ENCODE results near the gene ZCCHC3. TPM values are rescaled to one million over a fixed set of nuclear protein-coding genes. Genes with fewer than 3 reads are reported as not detected.
A peak's percentile ranks its signal among the peaks of the same experiment; 100 is the strongest.

ZCCHC3 gene
- total RNA-seq, 1 donor from 2014 or later = 15.6 TPM

DNA sequence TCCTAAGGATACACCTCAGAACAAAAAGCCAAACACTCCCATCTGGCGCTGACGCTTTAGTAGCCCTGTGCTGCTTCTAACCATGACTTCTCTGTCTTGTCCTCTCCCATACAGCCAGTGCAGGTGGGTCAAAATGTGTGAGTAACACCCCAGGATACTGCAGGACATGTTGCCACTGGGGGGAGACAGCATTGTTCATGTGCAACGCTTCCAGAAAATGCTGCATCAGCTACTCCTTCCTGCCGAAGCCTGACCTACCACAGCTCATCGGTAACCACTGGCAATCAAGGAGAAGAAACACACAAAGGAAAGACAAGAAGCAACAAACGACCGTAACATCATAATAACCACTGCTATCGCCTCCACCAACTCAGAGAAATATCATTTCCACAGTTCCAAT, 38.4 kb upstream of the ZCCHC3 start:
- Histone ChIP-seq H3K9me3 (no peaks in the 10 kb centered on the region), H3K27me3 (no peaks in the 10 kb centered on the region), H3K4me1 (no peaks in the 10 kb centered on the region), H3K4me3 (no peak overlapping the region), H3K27ac (no peak overlapping the region), H3K36me3 (no peaks in the 10 kb centered on the region)
- TF ChIP-seq, protein P1, sequence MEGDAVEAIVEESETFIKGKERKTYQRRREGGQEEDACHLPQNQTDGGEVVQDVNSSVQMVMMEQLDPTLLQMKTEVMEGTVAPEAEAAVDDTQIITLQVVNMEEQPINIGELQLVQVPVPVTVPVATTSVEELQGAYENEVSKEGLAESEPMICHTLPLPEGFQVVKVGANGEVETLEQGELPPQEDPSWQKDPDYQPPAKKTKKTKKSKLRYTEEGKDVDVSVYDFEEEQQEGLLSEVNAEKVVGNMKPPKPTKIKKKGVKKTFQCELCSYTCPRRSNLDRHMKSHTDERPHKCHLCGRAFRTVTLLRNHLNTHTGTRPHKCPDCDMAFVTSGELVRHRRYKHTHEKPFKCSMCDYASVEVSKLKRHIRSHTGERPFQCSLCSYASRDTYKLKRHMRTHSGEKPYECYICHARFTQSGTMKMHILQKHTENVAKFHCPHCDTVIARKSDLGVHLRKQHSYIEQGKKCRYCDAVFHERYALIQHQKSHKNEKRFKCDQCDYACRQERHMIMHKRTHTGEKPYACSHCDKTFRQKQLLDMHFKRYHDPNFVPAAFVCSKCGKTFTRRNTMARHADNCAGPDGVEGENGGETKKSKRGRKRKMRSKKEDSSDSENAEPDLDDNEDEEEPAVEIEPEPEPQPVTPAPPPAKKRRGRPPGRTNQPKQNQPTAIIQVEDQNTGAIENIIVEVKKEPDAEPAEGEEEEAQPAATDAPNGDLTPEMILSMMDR (IDR thresholded peaks at IDR 0.05) = no peak
- intact Hi-C loops (cut with DNase I) = no loop called here
- no peak for DNase-seq (ENCODE audit: low spot score in 2 of 2)

DNA sequence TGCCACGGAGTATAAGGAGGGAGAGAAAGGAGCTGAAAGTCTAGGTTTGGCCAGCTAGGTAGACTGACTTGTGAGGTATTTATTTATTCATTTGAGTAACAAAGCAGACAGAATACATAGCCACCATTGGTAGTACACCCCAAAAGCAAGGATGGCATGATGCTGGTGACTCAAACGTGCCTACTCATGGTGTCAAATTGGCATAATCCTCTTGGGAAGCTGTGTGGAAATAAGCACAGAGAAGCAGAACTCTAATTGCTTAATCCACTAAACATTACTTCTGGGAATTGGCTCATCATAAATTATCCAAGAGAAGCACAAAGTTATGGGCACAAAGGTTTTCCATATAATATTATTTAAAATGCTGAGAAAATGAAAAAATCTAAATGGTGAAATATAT, 37.4 kb upstream of the ZCCHC3 start:
- no peaks in the 10 kb centered on the region for H3K27me3 ChIP-seq
- H3K27ac ChIP-seq = no peak overlapping the region
- H3K9me3 ChIP-seq = no peaks in the 10 kb centered on the region
- no peaks in the 10 kb centered on the region for H3K4me1 ChIP-seq
- TF ChIP-seq, protein P1 (IDR thresholded peaks at IDR 0.05) = no peak
- no peak for DNase-seq (ENCODE audit: low spot score in 2 of 2)
- intact Hi-C loops (cut with DNase I) = loop anchor here (10.0 kb wide), 1 partner anchor 205 kb away; the partner anchor contains the start of gene TBC1D20
- no peaks in the 10 kb centered on the region for H3K36me3 ChIP-seq
- H3K4me3 ChIP-seq = no peak overlapping the region

DNA sequence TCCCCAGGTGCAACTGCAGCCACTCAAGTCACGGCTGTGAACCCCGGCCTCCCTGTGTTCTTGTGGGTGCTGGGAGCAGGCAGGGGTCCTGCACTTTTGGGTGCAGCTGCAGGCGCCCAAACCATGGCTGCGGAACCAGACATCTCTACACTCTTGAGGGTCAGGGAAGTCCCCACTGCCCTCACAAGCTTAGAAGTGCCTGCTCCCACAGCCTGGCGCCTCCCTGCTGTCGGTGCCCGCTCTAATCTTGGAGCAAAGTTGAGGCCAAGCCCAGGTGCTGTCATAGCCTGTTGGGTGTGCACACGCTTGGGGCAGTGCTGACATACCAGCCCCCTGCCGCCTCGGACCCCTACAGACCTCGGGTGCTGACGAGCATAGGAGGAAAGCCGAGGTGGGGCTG, 33.7 kb upstream of the ZCCHC3 start:
- TF ChIP-seq, protein P1 (IDR thresholded peaks at IDR 0.05) = no peak
- Histone ChIP-seq H3K4me1 (no peaks in the 10 kb centered on the region), H3K36me3 (no peaks in the 10 kb centered on the region), H3K9me3 (no peaks in the 10 kb centered on the region), H3K27ac (no peak overlapping the region), H3K4me3 (no peak overlapping the region), H3K27me3 (no peaks in the 10 kb centered on the region)
- DNase-seq (ENCODE audit: low spot score in 2 of 2) = no peak
- intact Hi-C loops (cut with DNase I) = loop anchor here (10.0 kb wide), 1 partner anchor 201 kb away; the partner anchor contains the start of gene TBC1D20

DNA sequence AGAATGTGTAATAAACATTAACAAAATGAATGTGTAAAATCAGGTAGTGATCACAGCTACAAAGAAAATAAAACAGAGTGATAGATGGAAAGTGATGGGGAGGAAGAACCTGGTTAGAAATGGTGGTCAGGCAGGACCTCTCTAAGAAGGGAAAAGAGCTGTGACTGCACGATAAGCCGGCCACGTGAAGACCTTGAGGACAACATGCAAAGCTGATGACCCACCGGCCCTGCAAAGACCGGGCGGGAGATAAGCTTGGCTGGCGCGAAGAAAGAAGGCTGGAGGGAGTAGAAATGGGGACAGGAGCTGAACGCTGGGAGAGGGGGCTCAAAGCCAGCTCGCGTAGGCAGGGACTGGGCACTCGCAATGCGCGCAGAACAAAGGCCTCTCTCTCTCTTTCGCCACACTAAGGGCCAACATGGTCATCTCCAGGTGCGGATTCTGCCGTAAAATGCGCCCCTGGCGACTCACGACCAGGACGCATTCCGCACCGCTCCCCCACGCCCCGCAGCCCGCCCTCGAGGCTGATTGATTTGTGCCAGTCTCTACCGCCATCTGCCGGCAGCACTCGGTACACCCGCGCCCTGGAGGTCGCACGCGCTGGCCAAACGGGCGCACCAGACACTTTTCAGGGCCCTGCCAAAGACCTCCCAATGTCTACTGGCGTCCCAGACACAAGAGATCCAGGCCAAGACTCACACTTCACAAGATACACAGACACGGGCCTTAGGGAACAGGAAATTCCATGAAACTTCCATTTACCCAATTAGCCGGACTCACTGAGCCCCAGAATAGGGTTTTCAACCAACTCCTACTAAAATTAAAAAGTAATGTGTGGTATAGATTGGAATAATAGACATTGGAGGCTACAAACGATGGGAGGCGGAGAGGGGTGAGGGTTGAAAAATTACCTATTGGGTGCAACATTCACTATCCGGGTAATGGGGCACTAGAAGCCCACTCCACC, 30.5 kb upstream of the ZCCHC3 start:
- Histone ChIP-seq H3K4me1 (no peaks in the 10 kb centered on the region), H3K4me3 (peak overlapping the region; percentile 52 to 69), H3K9me3 (no peaks in the 10 kb centered on the region), H3K36me3 (no peaks in the 10 kb centered on the region), H3K27ac (no peak overlapping the region), H3K27me3 (no peaks in the 10 kb centered on the region)
- intact Hi-C loops (cut with DNase I) = loop anchor here (1.0 to 10.0 kb wide), 3 partner anchors 30 to 198 kb away; partner anchors contain the start of genes TBC1D20 and ZCCHC3
- DNase-seq (ENCODE audit: low spot score in 2 of 2) = peak; percentile 29 to 91
- TF ChIP-seq, protein P1 (IDR thresholded peaks at IDR 0.05) = peak; percentile 89 to 97 (median 94)

DNA sequence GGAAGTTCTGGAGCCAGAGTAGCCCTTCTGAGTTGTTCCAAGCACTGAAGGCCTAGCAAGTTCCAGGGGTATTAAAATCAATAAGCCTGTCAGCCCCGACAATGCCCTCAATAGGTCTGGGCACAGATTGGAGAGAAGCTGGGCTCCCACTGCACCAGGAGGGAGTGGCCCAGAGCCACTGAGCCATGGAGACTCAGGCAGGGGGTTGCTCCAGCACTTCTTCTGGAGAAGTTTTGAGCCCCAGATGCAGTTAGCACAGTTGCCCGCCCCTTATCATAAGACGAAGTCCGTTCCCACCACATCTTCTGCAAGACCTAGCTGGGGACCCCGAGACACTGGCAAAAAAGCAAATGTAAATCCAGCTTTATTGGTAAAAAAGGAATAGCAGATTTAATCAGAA, 26.9 kb upstream of the ZCCHC3 start:
- H3K4me3 ChIP-seq = no peak overlapping the region
- intact Hi-C loops (cut with DNase I) = no loop called here
- no peak overlapping the region for H3K27ac ChIP-seq
- no peaks in the 10 kb centered on the region for H3K4me1 ChIP-seq
- no peaks in the 10 kb centered on the region for H3K27me3 ChIP-seq
- DNase-seq (ENCODE audit: low spot score in 2 of 2) = no peak
- TF ChIP-seq, protein P1 (IDR thresholded peaks at IDR 0.05) = no peak
- peaks cover 0 to under 1% of the 10 kb centered on the region in 2 donors for H3K36me3 ChIP-seq
- H3K9me3 ChIP-seq = no peaks in the 10 kb centered on the region
